B cell (primary cell): Measurements from ENCODE around the gene MCRS1. TPM values are rescaled to one million over a fixed set of nuclear protein-coding genes. Genes with fewer than 3 reads are reported as not detected.

Experiments used
- ATAC-seq: fragments of 200-7000 bp; cut with Tn5 transposase; one replicate; pipeline ENCODE4 v1.10.0; 2021; ENCODE audit warnings: low read depth, mild to moderate bottlenecking, moderate number of reproducible peaks, moderate library complexity
- CTCF ChIA-PET: fragments of 350-600 bp; sonication (Branson Sonifier 250); formaldehyde crosslinking; loops from one replicate; lab custom pipeline; 2021; ENCODE audit warnings: antibody characterized with exemption, inconsistent platforms; lab: Charles Lee
- POLR2A ChIA-PET: fragments of 350-600 bp; sonication (Branson Sonifier 250); formaldehyde crosslinking; loops from one replicate; lab custom pipeline; 2021; ENCODE audit warnings: antibody characterized with exemption; lab: Charles Lee
- DNase-seq: peaks from one replicate; pipeline ENCODE4 v3.0.0; 2013
- H2AFZ ChIP-seq: 2 replicates; pipeline ENCODE4 v1.6.1; 2012; ENCODE audit warnings: mild to moderate bottlenecking, low read depth, low read length; ENCODE audit not compliant: insufficient read depth, poor library complexity, severe bottlenecking
- H3K27ac ChIP-seq, 2 donors: 1 replicate in 1 of 2; 2 replicates in 1 of 2; pipeline ENCODE4 v1.5.1; 2012 to 2013; ENCODE audit warnings: low read length in 2 of 2, mild to moderate bottlenecking in 2 of 2, moderate library complexity in 1 of 2
- H3K27me3 ChIP-seq, 4 experiments: fragments of 200-600 bp in 1 of 4; sonication (generic) in 1 of 4; replicated peaks in 1 of 4; 1 replicate in 2 of 4; 2 replicates in 2 of 4; pipeline versions ENCODE4 v1.6.1 to v1.7.0; 2013 to 2016; ENCODE audit warnings: low read length in 3 of 4, mild to moderate bottlenecking in 2 of 4, mixed read lengths in 1 of 4, moderate library complexity in 1 of 4; ENCODE audit not compliant: insufficient read depth in 4 of 4, control insufficient read depth in 3 of 4; ENCODE audit errors: control extremely low read depth in 1 of 4
- H3K36me3 ChIP-seq, 2 experiments: replicated peaks in 1 of 2; 1 replicate in 1 of 2; 2 replicates in 1 of 2; pipeline versions ENCODE4 v1.6.1 to v1.7.1; 2013; ENCODE audit warnings: low read length in 1 of 2; ENCODE audit not compliant: insufficient read depth in 2 of 2, control insufficient read depth in 1 of 2; ENCODE audit errors: control extremely low read depth in 1 of 2, extremely low read depth in 1 of 2
- H3K4me1 ChIP-seq, 2 donors: fragments of 200-600 bp in 1 of 2; sonication (generic) in 1 of 2; 1 replicate in 1 of 2; 2 replicates in 1 of 2; pipeline versions ENCODE4 v1.5.1 to v1.6.1; 2013 to 2017; ENCODE audit warnings: low read length in 2 of 2; ENCODE audit not compliant: control insufficient read depth in 2 of 2, insufficient read depth in 2 of 2
- H3K4me2 ChIP-seq: replicated peaks from 2 replicates; pipeline ENCODE3; 2012; ENCODE audit warnings: mild to moderate bottlenecking, low read depth, low read length; ENCODE audit not compliant: poor library complexity, severe bottlenecking
- H3K4me3 ChIP-seq, 5 experiments: fragments of 200-600 bp in 1 of 5; sonication (generic) in 1 of 5; 1 replicate in 3 of 5; 2 replicates in 2 of 5; pipeline versions ENCODE4 v1.5.1 to v1.7.0; 2011 to 2016; ENCODE audit warnings: low read length in 4 of 5, mild to moderate bottlenecking in 4 of 5, low read depth in 2 of 5, control low read depth in 1 of 5, moderate library complexity in 1 of 5; ENCODE audit not compliant: insufficient read depth in 1 of 5; ENCODE audit errors: control extremely low read depth in 1 of 5, extremely low read depth in 1 of 5
- H3K79me2 ChIP-seq: fragments of 200-600 bp; sonication (generic); one replicate; pipeline ENCODE4 v1.6.0; 2016; ENCODE audit warnings: low read length; ENCODE audit not compliant: control insufficient read depth, insufficient read depth
- H3K9ac ChIP-seq: fragments of 200-600 bp; sonication (generic); 2 replicates; pipeline ENCODE4 v1.6.1; 2017; ENCODE audit warnings: mild to moderate bottlenecking, low read length, moderate library complexity
- H3K9me3 ChIP-seq, 3 donors: one replicate each; pipeline versions ENCODE4 v1.6.1 to v1.7.1; 2013; ENCODE audit warnings: low read length in 2 of 3; ENCODE audit not compliant: control insufficient read depth in 2 of 3, insufficient read depth in 1 of 3; ENCODE audit errors: control extremely low read depth in 1 of 3
- H4K20me1 ChIP-seq: 2 replicates; pipeline ENCODE4 v1.6.0; 2012; ENCODE audit warnings: mild to moderate bottlenecking, low read length; ENCODE audit not compliant: insufficient read depth, control insufficient read depth, poor library complexity, severe bottlenecking
- H3K27ac Mint-ChIP-seq: one replicate; pipeline ENCODE4 v1.8.0; 2021; ENCODE audit warnings: mixed read lengths
- H3K27me3 Mint-ChIP-seq: one replicate; pipeline ENCODE4 v1.8.0; 2021; ENCODE audit warnings: mixed read lengths
- H3K4me1 Mint-ChIP-seq: one replicate; pipeline ENCODE4 v1.8.0; 2021; ENCODE audit warnings: mixed read lengths
- H3K4me3 Mint-ChIP-seq: one replicate; pipeline ENCODE4 v1.8.0; 2021; ENCODE audit warnings: mixed read lengths
- H3K9me3 Mint-ChIP-seq: one replicate; pipeline ENCODE4 v1.8.0; 2022; ENCODE audit warnings: mixed read lengths; ENCODE audit not compliant: insufficient read depth
- CTCF ChIP-seq: fragments of 200-600 bp; IDR thresholded peaks from one replicate; pipeline ENCODE4 v1.8.0; 2022; ENCODE audit warnings: antibody characterized with exemption, mild to moderate bottlenecking
- EZH2 ChIP-seq: IDR thresholded peaks from 2 replicates; pipeline ENCODE4 v1.6.1; 2012; ENCODE audit warnings: borderline replicate concordance, low read depth, mild to moderate bottlenecking, moderate library complexity, low read length; ENCODE audit not compliant: insufficient read depth, poor library complexity, severe bottlenecking
- WGBS: methylation state at CpG from one replicate; pipeline ENCODE4 v1.1.5; 2013; ENCODE audit warnings: missing lambda C conversion rate; ENCODE audit not compliant: insufficient coverage; 5-methylcytosine and 5-hydroxymethylcytosine counted together
- intact Hi-C: fragments of 100-400 bp; cut with micrococcal nuclease; formaldehyde crosslinking; loops from one replicate; pipeline ENCODE4 v1.10.0; 2022
- polyA plus RNA-seq: library from polyadenylated mRNA; depleted of rRNA; stranded (reverse); fragments of >200 nt; gene quantifications from 2 replicates; pipeline ENCODE4 v1.2.3, GENCODE V29; 2012
- total RNA-seq, 2 donors: library from RNA; stranded (reverse); fragments of 120-200 nt in 1 of 2; gene quantifications; 1 replicate in 1 of 2; 2 replicates in 1 of 2; pipeline versions ENCODE4 v1.2.3 to v1.2.4, GENCODE V29; 2013 to 2022

The MCRS1 gene
- total and polyA plus RNA-seq, 2 donors (not counting 1 experiment from before 2014, with no cell fraction given): 81.1 to 107 TPM

- Histone ChIP-seq H3K4me1 (peaks cover 0 to 2% of the 10 kb centered on the region in 2 donors), H3K9me3 (no peaks in the 10 kb centered on the region), H4K20me1 (no peaks in the 10 kb centered on the region), H3K27me3 (no peaks in the 10 kb centered on the region), H3K79me2 (no peaks in the 10 kb centered on the region), H3K4me2 (no peak overlapping the region), H3K4me3 (no peak overlapping the region), H3K9ac (no peak overlapping the region), H3K27ac (no peak overlapping the region), H2AFZ (no peak overlapping the region), H3K36me3 (peaks cover 3 to 19% of the 10 kb centered on the region in 2 experiments)
- Mint-ChIP-seq H3K9me3 (no peaks in the 10 kb centered on the region), H3K27ac (no peak overlapping the region), H3K27me3 (no peaks in the 10 kb centered on the region), H3K4me1 (no peaks in the 10 kb centered on the region), H3K4me3 (no peak overlapping the region)
- ATAC-seq: no peak
- DNase-seq: no peak
- ChIA-PET CTCF (interaction anchor here (0.6 to 1.5 kb wide), 2 partner anchors 11 to 76 kb away, joined by 3 to 5 read pairs; no protein-coding TSS in a partner anchor), POLR2A (no interaction called here)
- intact Hi-C loops: no loop called here
- WGBS: no CpG with 5 or more reads among the region's 1 CpG
- TF ChIP-seq CTCF (no peak), EZH2 (no peak)
Observed at GRCh38 chr12:49529414-49529813, 38.5 kb downstream of the MCRS1 start.

- H3K4me1 Mint-ChIP-seq: no peaks in the 10 kb centered on the region
- POLR2A ChIA-PET: interaction anchor here (0.7 kb wide), 1 partner anchor 271 kb away, joined by 3 read pairs; no protein-coding TSS in a partner anchor
- peaks cover 0 to 2% of the 10 kb centered on the region in 2 donors for H3K4me1 ChIP-seq
- H3K9me3 Mint-ChIP-seq: no peaks in the 10 kb centered on the region
- H3K27ac Mint-ChIP-seq: no peak overlapping the region
- DNase-seq (no peak), ATAC-seq (no peak)
- H3K9ac ChIP-seq: no peak overlapping the region
- H4K20me1 ChIP-seq: no peaks in the 10 kb centered on the region
- no peaks in the 10 kb centered on the region for H3K79me2 ChIP-seq
- H2AFZ ChIP-seq: no peak overlapping the region
- H3K36me3 ChIP-seq: peaks cover 3 to 25% of the 10 kb centered on the region in 2 experiments
- no peak overlapping the region for H3K27ac ChIP-seq
- no peak overlapping the region for H3K4me3 Mint-ChIP-seq
- no peaks in the 10 kb centered on the region for H3K9me3 ChIP-seq
- no peaks in the 10 kb centered on the region for H3K27me3 ChIP-seq
- no peaks in the 10 kb centered on the region for H3K27me3 Mint-ChIP-seq
- H3K4me3 ChIP-seq: no peak overlapping the region
- 80% methylated on average over 6 of the region's 7 CpGs for WGBS
- CTCF ChIA-PET: interaction anchor here (1.5 to 2.4 kb wide), 2 partner anchors 9 to 169 kb away, joined by 5 to 7 read pairs; no protein-coding TSS in a partner anchor
- intact Hi-C loops: no loop called here
- H3K4me2 ChIP-seq: no peak overlapping the region
- TF ChIP-seq CTCF (no peak), EZH2 (no peak)
Observed at GRCh38 chr12:49527361-49528130, 40.4 kb downstream of the MCRS1 start.
